Measurements from ENCODE around the gene DKC1.

- TF ChIP-seq, protein P1, sequence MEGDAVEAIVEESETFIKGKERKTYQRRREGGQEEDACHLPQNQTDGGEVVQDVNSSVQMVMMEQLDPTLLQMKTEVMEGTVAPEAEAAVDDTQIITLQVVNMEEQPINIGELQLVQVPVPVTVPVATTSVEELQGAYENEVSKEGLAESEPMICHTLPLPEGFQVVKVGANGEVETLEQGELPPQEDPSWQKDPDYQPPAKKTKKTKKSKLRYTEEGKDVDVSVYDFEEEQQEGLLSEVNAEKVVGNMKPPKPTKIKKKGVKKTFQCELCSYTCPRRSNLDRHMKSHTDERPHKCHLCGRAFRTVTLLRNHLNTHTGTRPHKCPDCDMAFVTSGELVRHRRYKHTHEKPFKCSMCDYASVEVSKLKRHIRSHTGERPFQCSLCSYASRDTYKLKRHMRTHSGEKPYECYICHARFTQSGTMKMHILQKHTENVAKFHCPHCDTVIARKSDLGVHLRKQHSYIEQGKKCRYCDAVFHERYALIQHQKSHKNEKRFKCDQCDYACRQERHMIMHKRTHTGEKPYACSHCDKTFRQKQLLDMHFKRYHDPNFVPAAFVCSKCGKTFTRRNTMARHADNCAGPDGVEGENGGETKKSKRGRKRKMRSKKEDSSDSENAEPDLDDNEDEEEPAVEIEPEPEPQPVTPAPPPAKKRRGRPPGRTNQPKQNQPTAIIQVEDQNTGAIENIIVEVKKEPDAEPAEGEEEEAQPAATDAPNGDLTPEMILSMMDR (IDR thresholded peaks at IDR 0.05) = no peak
- TF ChIP-seq EZH2 (IDR thresholded peaks at IDR 0.05) = no peak
Measured at GRCh38 chrX:154734061-154734781, 28.4 kb upstream of the DKC1 start.
